CD4-positive, alpha-beta T cell treated with Interleukin-4 for 1 hour (primary cell): ENCODE results near the gene SPATA17.
"Not testable (repeated sequence)": the region's sequence is repeated elsewhere in the genome, so short reads cannot be mapped to it uniquely, and the experiment has no call there.

ENCODE experiments used
- DNase-seq, 2 donors: peaks; one replicate each; pipeline ENCODE4 v3.0.0-alpha.2; 2020 to 2022

SPATA17 gene, protein sequence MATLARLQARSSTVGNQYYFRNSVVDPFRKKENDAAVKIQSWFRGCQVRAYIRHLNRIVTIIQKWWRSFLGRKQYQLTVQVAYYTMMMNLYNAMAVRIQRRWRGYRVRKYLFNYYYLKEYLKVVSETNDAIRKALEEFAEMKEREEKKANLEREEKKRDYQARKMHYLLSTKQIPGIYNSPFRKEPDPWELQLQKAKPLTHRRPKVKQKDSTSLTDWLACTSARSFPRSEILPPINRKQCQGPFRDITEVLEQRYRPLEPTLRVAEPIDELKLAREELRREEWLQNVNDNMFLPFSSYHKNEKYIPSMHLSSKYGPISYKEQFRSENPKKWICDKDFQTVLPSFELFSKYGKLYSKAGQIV

DNA sequence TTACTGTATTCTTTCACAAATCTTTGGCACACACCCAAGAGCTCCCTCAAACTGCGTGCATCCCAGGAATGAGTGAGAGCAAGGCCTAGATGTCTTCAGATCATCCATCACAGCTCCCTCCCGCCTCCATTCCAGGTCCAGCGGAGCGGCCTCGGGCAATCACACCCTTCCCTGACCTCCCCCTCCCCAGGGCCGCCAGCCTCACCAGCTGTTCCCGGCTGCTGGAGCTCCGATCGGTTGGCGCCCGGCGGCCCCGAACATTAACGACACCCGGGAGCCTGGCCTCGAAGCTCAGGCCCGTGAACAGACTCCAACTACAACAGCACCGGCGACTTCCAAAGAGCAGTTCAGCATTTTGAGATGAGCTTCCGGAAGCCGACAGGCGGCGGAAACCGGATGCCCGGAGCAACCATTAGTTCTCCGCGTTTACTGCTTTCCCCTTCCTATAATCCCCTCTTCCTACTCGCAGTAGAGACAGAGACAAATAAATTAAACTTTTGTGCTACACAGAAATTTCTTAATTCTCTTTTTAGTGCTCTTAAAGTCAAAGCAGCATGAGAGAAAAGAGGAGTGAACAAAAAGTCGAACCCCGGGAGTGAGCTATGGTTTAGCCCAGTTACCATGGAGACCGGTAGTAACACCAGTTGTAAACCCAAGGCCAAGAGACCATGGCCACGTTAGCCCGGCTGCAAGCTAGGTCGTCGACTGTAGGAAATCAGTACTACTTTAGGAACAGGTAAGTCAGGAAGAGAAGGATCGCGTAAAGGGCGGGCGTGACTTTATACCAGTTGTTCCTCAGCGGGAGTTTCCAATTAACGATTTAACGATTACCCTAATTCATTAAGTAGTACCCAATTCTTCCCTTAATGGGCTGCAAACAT, at the start of gene SPATA17, which contains the start of gene GPATCH2:
Gene SPATA17, plus strand, starts transcription at position 634 of the 881 bp plus-strand sequence. Its CDS starts 35 bp downstream, at position 669.
Gene GPATCH2, minus strand, starts transcription at position 380 of the 881 bp plus-strand sequence. Its CDS starts 119 bp downstream, at position 261.
- peak; percentile 87 to 91 for DNase-seq

DNA sequence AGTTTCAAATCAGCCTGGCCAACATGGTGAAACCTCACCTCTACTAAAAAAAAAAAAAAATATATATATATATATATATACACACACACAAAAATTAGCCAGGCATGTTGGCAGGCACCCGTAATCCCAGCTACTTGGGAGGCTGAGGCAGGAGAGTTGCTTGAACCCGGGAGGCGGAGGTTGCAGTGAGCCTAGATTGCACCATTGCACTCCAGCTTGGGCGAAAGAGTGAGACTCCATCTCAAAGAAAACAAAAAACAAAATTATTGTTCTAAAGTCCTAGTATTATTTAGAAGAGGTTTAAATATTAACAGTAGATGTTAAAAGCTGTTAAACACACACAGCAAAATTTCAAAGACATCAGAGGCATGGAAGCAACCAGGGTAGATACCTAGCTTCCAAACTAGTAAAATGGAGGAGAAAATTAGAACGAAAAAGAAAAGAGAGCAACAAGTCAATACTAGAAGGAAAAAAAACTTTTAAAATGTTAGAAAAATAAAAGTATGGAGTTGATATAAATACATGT, 46.8 kb upstream of the SPATA17 start:
- DNase-seq: not testable (repeated sequence)

DNA sequence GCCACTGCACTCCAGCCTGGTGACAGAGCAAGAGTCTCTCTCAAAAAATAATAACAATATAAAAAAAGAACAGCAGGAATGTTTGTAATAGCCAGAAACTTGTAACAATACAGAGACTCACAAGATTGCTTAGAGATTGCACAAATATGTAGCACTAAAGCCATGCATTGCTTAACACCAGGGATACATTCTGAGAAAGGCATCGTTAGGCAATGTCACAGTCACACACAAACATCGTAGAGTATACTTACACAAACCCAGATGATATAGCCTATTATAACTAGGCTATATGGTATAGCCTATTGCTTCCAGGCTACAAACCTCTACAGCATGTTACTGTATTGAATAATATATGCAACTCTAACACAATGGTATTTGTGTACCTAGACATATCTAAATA, 45.6 kb upstream of the SPATA17 start:
- no peak for DNase-seq

- no peak for DNase-seq
These were observed 44.6 kb upstream of the SPATA17 start for GRCh38 chr1:217586586-217586985.

- DNase-seq: no peak
These were observed 40.5 kb upstream of the SPATA17 start for GRCh38 chr1:217590598-217590997.

- DNase-seq: no peak
These were observed 32.0 kb upstream of the SPATA17 start for GRCh38 chr1:217599154-217599553.

DNA sequence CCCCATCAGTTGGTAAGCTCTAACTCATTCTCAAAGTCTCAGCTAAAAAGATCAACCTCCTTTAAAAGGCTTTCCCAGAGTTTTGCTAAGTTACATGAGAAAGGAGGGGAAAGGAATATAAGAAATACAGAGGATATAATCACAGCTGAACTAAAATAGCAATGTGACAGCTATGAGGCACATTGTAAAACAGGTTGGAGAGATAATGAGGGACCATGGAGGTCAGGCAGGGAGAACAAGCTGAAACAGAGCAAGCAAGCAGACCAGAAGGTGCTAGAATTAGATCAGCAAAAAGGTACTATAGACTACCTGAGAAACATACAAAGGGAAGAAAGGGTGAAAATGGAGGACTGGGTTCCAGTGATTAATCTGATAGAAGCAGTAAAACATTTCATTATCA, 28.8 kb upstream of the SPATA17 start:
- no peak for DNase-seq

DNA sequence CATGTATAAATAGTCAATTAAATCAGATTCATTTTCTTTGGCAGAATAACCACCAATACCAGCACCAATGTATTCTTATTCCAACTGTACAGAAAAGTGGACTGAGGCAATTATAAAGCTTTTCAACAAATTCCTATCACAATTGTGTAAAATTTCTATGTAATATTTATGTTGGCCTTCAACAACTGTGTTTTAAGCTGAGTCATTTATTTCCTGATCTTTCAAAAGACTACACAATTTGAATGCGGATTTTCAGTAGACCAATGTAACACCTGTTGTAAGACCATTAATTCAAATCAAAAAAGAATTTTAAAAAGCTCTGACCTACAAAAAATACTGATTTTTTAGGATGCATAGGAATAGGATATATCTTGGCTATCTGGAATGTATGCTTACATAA, 25.8 kb upstream of the SPATA17 start:
- no peak for DNase-seq

DNA sequence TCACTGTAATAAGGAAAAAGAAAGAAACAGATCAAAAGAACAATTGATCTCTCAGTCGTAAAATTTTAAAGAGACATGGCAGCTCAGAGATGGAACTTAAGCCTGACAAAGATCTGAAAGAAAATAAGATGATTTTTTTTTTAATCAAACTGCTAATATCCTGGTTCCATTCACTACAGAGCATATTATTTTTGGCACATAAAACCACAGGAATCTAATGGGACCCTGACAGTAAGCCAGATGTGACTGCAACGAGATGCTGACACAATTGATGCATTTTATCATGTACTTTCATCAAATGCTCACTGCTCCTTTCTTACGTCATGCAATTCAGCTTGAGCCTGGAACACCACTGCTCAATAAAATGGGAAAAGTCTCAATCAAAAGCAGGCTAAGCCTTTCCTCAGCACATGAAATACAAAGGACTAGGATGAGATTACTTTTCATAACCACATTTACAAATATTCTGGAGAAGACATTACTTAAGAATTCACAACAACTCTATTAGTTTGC, 16.9 kb upstream of the SPATA17 start:
- DNase-seq: no peak

- DNase-seq: no peak
These were observed 14.0 kb upstream of the SPATA17 start for GRCh38 chr1:217617126-217617525.

DNA sequence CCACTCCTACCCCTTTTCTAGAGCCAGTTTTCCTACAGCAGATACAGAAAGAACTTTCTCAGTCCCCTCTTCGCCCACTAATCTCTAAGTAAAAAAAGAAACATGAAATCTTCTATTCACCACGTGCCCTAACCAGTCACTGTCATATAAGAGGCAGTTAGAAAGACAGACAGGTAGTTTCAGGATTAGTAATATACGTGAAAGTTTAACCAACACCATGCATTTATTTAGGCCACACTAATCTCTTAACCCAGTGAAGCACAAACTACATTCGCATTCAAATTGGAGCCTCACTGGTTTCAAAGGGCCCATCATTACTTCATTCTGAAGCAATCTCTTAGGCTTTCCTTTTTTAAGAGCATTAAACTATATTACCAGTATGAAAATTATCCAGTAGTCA, 10.3 kb upstream of the SPATA17 start:
- DNase-seq: no peak

DNA sequence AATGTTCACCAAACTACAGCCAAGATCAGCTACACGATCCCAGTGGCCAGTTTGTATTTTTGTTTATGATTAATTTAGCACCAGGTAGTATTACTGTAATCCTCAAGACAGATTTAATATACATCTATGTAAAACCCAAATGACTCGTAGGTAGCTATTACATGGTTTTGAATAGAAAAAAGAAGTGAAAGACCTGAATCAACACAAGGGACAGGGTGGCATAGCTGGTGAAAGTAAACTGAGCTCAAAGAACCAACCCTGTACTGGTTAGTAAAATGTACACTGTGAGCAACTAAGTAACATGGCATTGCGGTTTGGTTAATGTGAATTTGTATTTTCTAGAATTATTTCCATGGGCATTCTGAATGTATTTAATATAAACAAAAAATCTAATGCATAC, 9.1 kb upstream of the SPATA17 start:
- DNase-seq: no peak

DNA sequence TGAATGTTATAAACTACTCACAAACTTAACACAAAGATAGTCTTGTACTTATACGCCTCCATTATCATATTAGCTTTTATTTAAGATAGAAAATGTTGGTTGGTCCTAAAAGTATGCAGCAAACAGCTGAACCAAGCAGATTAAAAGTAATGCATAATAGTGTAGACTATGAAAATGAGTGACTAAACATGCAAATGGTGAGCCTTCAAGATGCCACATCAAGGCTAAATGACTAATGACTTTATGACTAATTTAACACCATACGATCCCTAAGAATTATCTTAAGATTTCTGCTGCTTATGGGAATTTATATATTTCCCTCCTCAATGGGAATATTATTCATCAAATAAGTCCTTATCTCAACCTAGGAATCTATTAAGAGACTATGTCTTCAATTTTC, 4.8 kb upstream of the SPATA17 start:
- no peak for DNase-seq

GRCh38 chr1:217627431-217627830, 3.7 kb upstream of the SPATA17 start:
- no peak for DNase-seq

GRCh38 chr1:217642455-217642854, 11.3 kb downstream of the SPATA17 start:
- no peak for DNase-seq

GRCh38 chr1:217647791-217648190, 16.6 kb downstream of the SPATA17 start:
- DNase-seq: no peak

- no peak for DNase-seq
These were observed 19.5 kb downstream of the SPATA17 start for GRCh38 chr1:217650674-217651073.

GRCh38 chr1:217660353-217661062, 29.4 kb downstream of the SPATA17 start:
- DNase-seq: no peak

- DNase-seq: no peak
These were observed 30.3 kb downstream of the SPATA17 start for GRCh38 chr1:217661407-217661806.

DNA sequence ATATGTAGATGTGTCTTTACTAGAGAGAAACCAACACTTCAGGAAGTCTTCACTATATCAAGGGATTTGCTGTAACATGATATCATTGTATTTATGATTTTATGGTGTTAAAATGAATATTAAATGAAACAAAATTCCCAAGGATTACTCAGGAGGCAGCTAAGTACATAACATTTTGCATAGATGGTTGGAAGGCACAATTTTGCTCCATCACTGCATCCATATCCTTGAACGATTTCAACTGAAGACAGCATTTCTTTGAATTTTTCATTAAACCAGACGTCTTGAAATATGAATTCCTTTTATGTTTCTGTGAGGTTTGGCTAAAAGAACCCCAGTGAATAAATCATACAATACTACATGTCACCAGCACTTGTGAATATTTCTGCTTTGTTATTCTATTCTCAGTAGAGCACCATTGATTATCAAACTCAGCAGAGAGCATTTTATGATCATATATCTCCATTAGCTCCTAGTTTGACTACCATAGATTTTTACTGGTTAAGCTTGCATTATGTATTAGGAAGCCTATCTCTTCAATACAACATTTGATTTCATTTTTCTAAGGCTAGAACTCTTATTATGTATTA, 37.3 kb downstream of the SPATA17 start:
- no peak for DNase-seq

- no peak for DNase-seq
These were observed 42.2 kb downstream of the SPATA17 start for GRCh38 chr1:217673387-217673786.

DNA sequence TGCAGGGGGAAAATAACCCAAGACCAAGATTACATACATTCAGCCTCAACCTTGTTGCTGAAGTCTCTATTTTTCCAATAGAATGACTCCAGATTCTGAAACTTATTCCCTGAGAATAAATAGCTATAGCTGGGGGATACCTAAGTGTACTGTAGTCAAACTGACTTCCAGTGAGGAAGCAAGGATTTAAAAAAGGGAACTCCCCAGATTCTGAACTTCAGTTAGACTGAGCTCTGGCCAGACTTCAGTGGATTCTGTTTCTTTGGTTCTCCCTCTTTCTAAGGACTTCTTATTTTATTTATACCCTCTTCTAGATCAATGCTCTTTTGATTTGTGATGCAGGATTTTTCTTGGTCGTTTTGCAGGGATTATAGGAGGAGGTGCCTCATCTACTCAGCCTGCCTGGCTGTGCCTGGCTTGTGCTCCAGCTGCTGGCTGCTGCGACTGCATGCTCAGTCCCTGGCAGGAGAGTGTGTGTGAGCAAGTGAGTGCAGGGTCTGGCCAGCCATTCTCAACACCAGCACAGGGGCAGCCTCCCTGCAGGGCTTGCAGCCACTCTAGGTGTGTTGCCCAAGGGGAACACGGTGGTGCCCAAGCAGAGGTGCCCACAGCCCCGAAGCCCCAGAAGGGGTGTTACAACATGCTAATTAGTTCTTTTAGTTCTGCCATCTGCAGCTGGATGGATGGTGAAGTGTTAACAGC, 43.0 kb downstream of the SPATA17 start:
- DNase-seq: no peak
